OCI-LY7 (cell line): ENCODE measurements around the gene ATE1. TPM values are rescaled to one million over a fixed set of nuclear protein-coding genes. Genes with fewer than 3 reads are reported as not detected.

ENCODE experiments used
- BruUV-seq: library from RNA; stranded (reverse); fragments of 400-500 nt; replicated peaks from 2 replicates; lab custom pipeline; 2021; lab: Mats Ljungman, UMichigan
- CTCF ChIA-PET: fragments of 300-600 bp; sonication (Branson Sonifier 250); formaldehyde crosslinking; loops from one replicate; lab custom pipeline; 2022; ENCODE audit warnings: antibody characterized with exemption; ENCODE audit not compliant: unreplicated experiment; lab: Charles Lee
- POLR2A ChIA-PET: fragments of 300-600 bp; sonication (Branson Sonifier 250); formaldehyde crosslinking; loops from one replicate; lab custom pipeline; 2022; ENCODE audit warnings: antibody characterized with exemption; lab: Charles Lee
- DNase-seq: peaks from one replicate; pipeline ENCODE4 v3.0.0-alpha.2; 2015; ENCODE audit warnings: low spot score
- H2AFZ ChIP-seq: fragments of 200-600 bp; sonication (generic), shearing (Covaris generic); 2 replicates; pipeline ENCODE4 v1.6.1; 2014; ENCODE audit warnings: mild to moderate bottlenecking, antibody characterized with exemption, low read length, moderate library complexity
- H3K27ac ChIP-seq: fragments of 200-600 bp; sonication (generic); 2 replicates; pipeline ENCODE4 v1.5.1; 2014; ENCODE audit warnings: mixed run types, low read depth, mild to moderate bottlenecking, moderate library complexity, low read length, inconsistent platforms; ENCODE audit not compliant: poor library complexity, severe bottlenecking
- H3K36me3 ChIP-seq: fragments of 200-600 bp; sonication (generic); 2 replicates; pipeline ENCODE4 v1.6.1; 2014; ENCODE audit warnings: mild to moderate bottlenecking, antibody characterized with exemption, low read length, moderate library complexity, mixed read lengths; ENCODE audit not compliant: insufficient read depth
- H3K4me1 ChIP-seq: fragments of 200-600 bp; sonication (generic); 2 replicates; pipeline ENCODE4 v1.5.1; 2014; ENCODE audit warnings: mild to moderate bottlenecking, low read length; ENCODE audit not compliant: insufficient read depth, poor library complexity, severe bottlenecking
- H3K4me2 ChIP-seq: fragments of 200-600 bp; sonication (generic); 2 replicates; pipeline ENCODE4 v1.6.1; 2014; ENCODE audit warnings: mild to moderate bottlenecking, low read length
- H3K4me3 ChIP-seq: fragments of 200-600 bp; sonication (generic); 2 replicates; pipeline ENCODE4 v1.5.1; 2014; ENCODE audit warnings: mild to moderate bottlenecking, low read depth, low read length; ENCODE audit not compliant: poor library complexity, severe bottlenecking
- H3K79me2 ChIP-seq: fragments of 200-600 bp; sonication (generic); 2 replicates; pipeline ENCODE4 v1.6.1; 2016; ENCODE audit warnings: low read depth, mild to moderate bottlenecking, low read length, moderate library complexity, mixed read lengths; ENCODE audit not compliant: insufficient read depth
- H3K9me2 ChIP-seq: fragments of 200-600 bp; sonication (generic); 2 replicates; pipeline ENCODE4 v1.6.1; 2016; ENCODE audit warnings: mild to moderate bottlenecking, low read length, mixed read lengths; ENCODE audit not compliant: insufficient read depth
- H3K9me3 ChIP-seq: fragments of 200-600 bp; sonication (generic); 2 replicates; pipeline ENCODE4 v1.6.1; 2014; ENCODE audit warnings: mild to moderate bottlenecking, mixed run types, low read length, mixed read lengths
- H4K20me1 ChIP-seq: fragments of 200-600 bp; sonication (generic); 2 replicates; pipeline ENCODE4 v1.6.1; 2014; ENCODE audit warnings: mild to moderate bottlenecking, antibody characterized with exemption, low read length, moderate library complexity, mixed read lengths; ENCODE audit not compliant: insufficient read depth
- CTCF ChIP-seq: fragments of 200-600 bp; sonication (generic); conservative IDR thresholded peaks from 2 replicates; pipeline ENCODE4 v1.5.1; 2014; ENCODE audit warnings: mild to moderate bottlenecking, antibody characterized with exemption, low read length, moderate library complexity, mixed read lengths
- EZH2phosphoT487 ChIP-seq: fragments of 200-600 bp; sonication (generic); IDR thresholded peaks from 2 replicates; pipeline ENCODE4 v1.6.1; 2018; ENCODE audit warnings: low read depth, borderline replicate concordance, mild to moderate bottlenecking, mixed run types, antibody characterized with exemption, low read length, moderate library complexity, mixed read lengths
- intact Hi-C: fragments of 100-400 bp; cut with micrococcal nuclease; formaldehyde crosslinking; loops from one replicate; pipeline ENCODE4 v1.10.0; 2022; ENCODE audit not compliant: unreplicated experiment
- total RNA-seq, 2 experiments: library from RNA; depleted of rRNA in 1 of 2; stranded (reverse); fragments of >200 nt in 1 of 2; shearing (Covaris generic) in 1 of 2; gene quantifications; 2 replicates each; pipeline ENCODE4 v1.2.3, GENCODE V29; 2014 to 2022

The ATE1 gene
- total RNA-seq, 2 experiments from 2014 or later = 14.8 to 44.7 TPM

DNA sequence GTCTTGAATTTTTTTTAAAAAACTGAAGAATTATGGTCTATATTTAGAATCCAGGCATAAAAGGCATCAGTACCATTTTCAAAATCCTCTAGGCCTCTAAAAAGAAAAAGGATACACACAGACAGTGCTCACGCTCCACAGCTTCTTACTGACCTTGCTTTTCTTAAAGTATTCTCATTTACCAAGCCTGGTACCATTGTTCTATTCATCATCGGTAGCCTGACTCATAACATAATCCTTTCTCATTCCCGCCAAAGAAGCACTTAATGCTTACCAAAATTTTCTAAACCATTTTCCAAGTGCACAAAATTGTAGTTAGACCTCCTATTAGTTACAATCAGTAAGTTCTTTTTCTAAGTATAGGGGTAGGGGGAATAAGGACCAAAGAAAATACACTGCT, 54.6 kb downstream of the ATE1 start:
- H3K4me2 ChIP-seq = no peak overlapping the region
- H3K27ac ChIP-seq = no peak overlapping the region
- no TSS peak for BruUV-seq
- H3K79me2 ChIP-seq = peaks cover 4% of the 10 kb centered on the region; the same call in 1 of the 2 replicates
- H3K4me1 ChIP-seq = no peaks in the 10 kb centered on the region
- intact Hi-C loops = no loop called here
- CTCF ChIA-PET = no interaction called here
- H4K20me1 ChIP-seq = no peaks in the 10 kb centered on the region
- no peak for DNase-seq
- TF ChIP-seq CTCF = no peak
- no peak for TF ChIP-seq EZH2phosphoT487
- no peaks in the 10 kb centered on the region for H3K9me2 ChIP-seq
- no peak overlapping the region for H2AFZ ChIP-seq
- peaks cover 32% of the 10 kb centered on the region for H3K36me3 ChIP-seq
- H3K9me3 ChIP-seq = no peaks in the 10 kb centered on the region
- POLR2A ChIA-PET = no interaction called here
- no peak overlapping the region for H3K4me3 ChIP-seq

GRCh38 chr10:121870413-121870812, 57.4 kb downstream of the ATE1 start:
- Histone ChIP-seq H3K4me1 (peaks cover 1% of the 10 kb centered on the region), H3K9me2 (no peaks in the 10 kb centered on the region), H3K79me2 (peaks cover 4% of the 10 kb centered on the region; the same call in 1 of the 2 replicates), H3K36me3 (peaks cover 41% of the 10 kb centered on the region), H2AFZ (no peak overlapping the region), H4K20me1 (no peaks in the 10 kb centered on the region), H3K27ac (no peak overlapping the region), H3K4me2 (no peak overlapping the region), H3K9me3 (no peaks in the 10 kb centered on the region), H3K4me3 (no peak overlapping the region)
- ChIA-PET CTCF (no interaction called here), POLR2A (no interaction called here)
- TF ChIP-seq CTCF = no peak
- TF ChIP-seq EZH2phosphoT487 = no peak
- intact Hi-C loops = no loop called here
- BruUV-seq = no TSS peak
- no peak for DNase-seq

- no peaks in the 10 kb centered on the region for H3K9me2 ChIP-seq
- H3K4me1 ChIP-seq = peaks cover 15% of the 10 kb centered on the region
- no TSS peak for BruUV-seq
- no peak overlapping the region for H2AFZ ChIP-seq
- peaks cover 61% of the 10 kb centered on the region for H3K36me3 ChIP-seq
- TF ChIP-seq CTCF = no peak
- no peak for TF ChIP-seq EZH2phosphoT487
- H3K4me3 ChIP-seq = no peak overlapping the region
- H3K9me3 ChIP-seq = no peaks in the 10 kb centered on the region
- ChIA-PET POLR2A (interaction anchor here (1.8 to 2.2 kb wide), 2 partner anchors 10 to 15 kb away, joined by 5 to 10 read pairs; no protein-coding TSS in a partner anchor), CTCF (no interaction called here)
- H4K20me1 ChIP-seq = no peaks in the 10 kb centered on the region
- H3K79me2 ChIP-seq = no peaks in the 10 kb centered on the region
- intact Hi-C loops = no loop called here
- H3K27ac ChIP-seq = no peak overlapping the region
- no peak for DNase-seq
- H3K4me2 ChIP-seq = no peak overlapping the region
Measured at GRCh38 chr10:121865554-121865953, 62.3 kb downstream of the ATE1 start.
